Caco-2 (cell line): ENCODE data around the gene WWOX. TPM values are rescaled to one million over a fixed set of nuclear protein-coding genes. Genes with fewer than 3 reads are reported as not detected.

ENCODE experiments used
- BruUV-seq: library from RNA; stranded (reverse); fragments of 400-500 nt; replicated peaks from 2 replicates; lab custom pipeline; 2021; lab: Mats Ljungman, UMichigan
- CTCF ChIA-PET: fragments of 300-600 bp; sonication (Branson Sonifier 250); formaldehyde crosslinking; loops from one replicate; lab custom pipeline; 2022; ENCODE audit warnings: antibody characterized with exemption; lab: Charles Lee
- POLR2A ChIA-PET: fragments of 300-600 bp; sonication (Branson Sonifier 250); formaldehyde crosslinking; loops from one replicate; lab custom pipeline; 2022; ENCODE audit warnings: antibody characterized with exemption; lab: Charles Lee
- DNase-seq, 2 experiments: peaks; one replicate each; pipeline versions ENCODE4 v3.0.0 to v3.0.0-alpha.2; 2020 to 2022
- H3K27me3 ChIP-seq: replicated peaks from 2 replicates; pipeline ENCODE4 v1.6.0; 2011; ENCODE audit warnings: low read length; ENCODE audit not compliant: control insufficient read depth, insufficient read depth
- H3K36me3 ChIP-seq: 2 replicates; pipeline ENCODE4 v1.5.1; 2011; ENCODE audit warnings: low read length; ENCODE audit not compliant: control insufficient read depth, insufficient read depth
- H3K4me1 ChIP-seq: fragments of 250-450 bp; sonication (Bioruptor Pico); 2 replicates; pipeline ENCODE4 v1.5.1; 2020; ENCODE audit warnings: mild to moderate bottlenecking
- H3K4me3 ChIP-seq: 2 replicates; pipeline ENCODE4 v1.5.1; 2011; ENCODE audit warnings: low read depth, mild to moderate bottlenecking, control low read depth, low read length
- H3K9me3 ChIP-seq: fragments of 250-450 bp; sonication (Bioruptor Pico); 2 replicates; pipeline ENCODE4 v1.5.1; 2020; ENCODE audit warnings: mild to moderate bottlenecking, moderate library complexity
- H3K27ac Mint-ChIP-seq: one replicate; pipeline ENCODE4 v1.8.0; 2022; ENCODE audit warnings: mixed read lengths; ENCODE audit not compliant: unreplicated experiment
- H3K27me3 Mint-ChIP-seq: one replicate; pipeline ENCODE4 v1.8.0; 2022; ENCODE audit warnings: mixed read lengths; ENCODE audit not compliant: insufficient read depth, unreplicated experiment
- H3K36me3 Mint-ChIP-seq: one replicate; pipeline ENCODE4 v1.8.0; 2022; ENCODE audit warnings: mild to moderate bottlenecking, mixed read lengths; ENCODE audit not compliant: insufficient read depth, unreplicated experiment
- H3K4me1 Mint-ChIP-seq: one replicate; pipeline ENCODE4 v1.8.0; 2022; ENCODE audit warnings: low read depth, mixed read lengths; ENCODE audit not compliant: unreplicated experiment
- H3K4me3 Mint-ChIP-seq: one replicate; pipeline ENCODE4 v1.8.0; 2022; ENCODE audit warnings: mild to moderate bottlenecking, moderate library complexity, mixed read lengths; ENCODE audit not compliant: unreplicated experiment
- H3K9me3 Mint-ChIP-seq: one replicate; pipeline ENCODE4 v1.8.0; 2022; ENCODE audit warnings: mixed read lengths; ENCODE audit not compliant: unreplicated experiment
- intact Hi-C: fragments of 100-400 bp; cut with micrococcal nuclease; formaldehyde crosslinking; loops from one replicate; pipeline ENCODE4 v1.10.0; 2022; ENCODE audit not compliant: unreplicated experiment
- total RNA-seq: library from RNA; stranded (reverse); gene quantifications from 2 replicates; pipeline ENCODE4 v1.2.3, GENCODE V29; 2022
- TF ChIP-seq, protein P1 (sequence below), 2 experiments: fragments of 200-600 bp in 1 of 2; IDR thresholded peaks; 1 replicate in 1 of 2; 2 replicates in 1 of 2; pipeline versions ENCODE4 v1.5.1 to v1.8.0; 2011 to 2022; ENCODE audit warnings: antibody characterized with exemption in 1 of 2, control low read depth in 1 of 2, inconsistent platforms in 1 of 2, low read depth in 1 of 2, low read length in 1 of 2, mild to moderate bottlenecking in 1 of 2, moderate library complexity in 1 of 2; ENCODE audit not compliant: insufficient read depth in 1 of 2, severe bottlenecking in 1 of 2, unreplicated experiment in 1 of 2

WWOX gene
- total RNA-seq, 1 experiment from 2014 or later, result 45.0 TPM

- Histone ChIP-seq H3K27me3 (no peaks in the 10 kb centered on the region), H3K4me1 (no peaks in the 10 kb centered on the region), H3K4me3 (no peak overlapping the region), H3K9me3 (no peaks in the 10 kb centered on the region; the same call in 1 of the 2 replicates), H3K36me3 (no peaks in the 10 kb centered on the region)
- Mint-ChIP-seq H3K9me3 (no peaks in the 10 kb centered on the region), H3K27ac (no peak overlapping the region), H3K27me3 (no peaks in the 10 kb centered on the region), H3K36me3 (no peaks in the 10 kb centered on the region), H3K4me1 (no peaks in the 10 kb centered on the region), H3K4me3 (no peak overlapping the region)
- intact Hi-C loops, result no loop called here
- ChIA-PET POLR2A (no interaction called here), CTCF (no interaction called here)
- DNase-seq, result no peak
- TF ChIP-seq, protein P1, sequence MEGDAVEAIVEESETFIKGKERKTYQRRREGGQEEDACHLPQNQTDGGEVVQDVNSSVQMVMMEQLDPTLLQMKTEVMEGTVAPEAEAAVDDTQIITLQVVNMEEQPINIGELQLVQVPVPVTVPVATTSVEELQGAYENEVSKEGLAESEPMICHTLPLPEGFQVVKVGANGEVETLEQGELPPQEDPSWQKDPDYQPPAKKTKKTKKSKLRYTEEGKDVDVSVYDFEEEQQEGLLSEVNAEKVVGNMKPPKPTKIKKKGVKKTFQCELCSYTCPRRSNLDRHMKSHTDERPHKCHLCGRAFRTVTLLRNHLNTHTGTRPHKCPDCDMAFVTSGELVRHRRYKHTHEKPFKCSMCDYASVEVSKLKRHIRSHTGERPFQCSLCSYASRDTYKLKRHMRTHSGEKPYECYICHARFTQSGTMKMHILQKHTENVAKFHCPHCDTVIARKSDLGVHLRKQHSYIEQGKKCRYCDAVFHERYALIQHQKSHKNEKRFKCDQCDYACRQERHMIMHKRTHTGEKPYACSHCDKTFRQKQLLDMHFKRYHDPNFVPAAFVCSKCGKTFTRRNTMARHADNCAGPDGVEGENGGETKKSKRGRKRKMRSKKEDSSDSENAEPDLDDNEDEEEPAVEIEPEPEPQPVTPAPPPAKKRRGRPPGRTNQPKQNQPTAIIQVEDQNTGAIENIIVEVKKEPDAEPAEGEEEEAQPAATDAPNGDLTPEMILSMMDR (IDR thresholded peaks at IDR 0.05; ENCODE audit: insufficient read depth in 1 of 2, low read depth in 1 of 2, low read length in 1 of 2, severe bottlenecking in 1 of 2, unreplicated experiment in 1 of 2), result no peak
- no TSS peak for BruUV-seq
These were observed 645.3 kb downstream of the WWOX start for GRCh38 chr16:78744796-78745107.

GRCh38 chr16:78745108-78746019 is 645.9 kb downstream of the WWOX start:
- Mint-ChIP-seq H3K36me3 (no peaks in the 10 kb centered on the region), H3K27me3 (no peaks in the 10 kb centered on the region), H3K4me1 (no peaks in the 10 kb centered on the region), H3K4me3 (no peak overlapping the region), H3K27ac (no peak overlapping the region), H3K9me3 (no peaks in the 10 kb centered on the region)
- Histone ChIP-seq H3K27me3 (no peaks in the 10 kb centered on the region), H3K4me1 (no peaks in the 10 kb centered on the region), H3K4me3 (no peak overlapping the region), H3K9me3 (no peaks in the 10 kb centered on the region; the same call in 1 of the 2 replicates), H3K36me3 (no peaks in the 10 kb centered on the region)
- intact Hi-C loops, result no loop called here
- POLR2A ChIA-PET, result no interaction called here
- no peak for DNase-seq
- TF ChIP-seq, protein P1 (IDR thresholded peaks at IDR 0.05; ENCODE audit: insufficient read depth in 1 of 2, low read depth in 1 of 2, low read length in 1 of 2, severe bottlenecking in 1 of 2, unreplicated experiment in 1 of 2), result no peak
- BruUV-seq, result no TSS peak
- CTCF ChIA-PET, result no interaction called here

DNA sequence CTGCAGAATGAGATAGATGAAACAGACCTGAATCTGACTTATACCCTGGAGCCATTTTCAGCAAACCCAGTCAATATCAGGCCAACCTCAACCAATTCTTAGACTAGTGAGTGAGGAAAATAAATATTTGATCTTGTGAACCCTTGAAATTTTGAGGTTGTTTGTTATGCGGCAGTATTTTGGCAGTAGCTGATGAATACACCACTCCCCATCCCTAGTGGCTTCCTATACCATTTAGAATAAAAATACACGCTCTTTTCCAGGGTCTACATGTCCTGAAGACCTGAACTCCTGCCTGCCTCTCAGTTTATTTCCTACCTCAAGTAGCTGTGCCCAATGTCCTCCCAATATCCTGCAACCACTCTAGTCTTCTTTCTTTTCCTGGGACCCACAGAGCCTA is 647.3 kb downstream of the WWOX start:
- CTCF ChIA-PET, result no interaction called here
- H3K36me3 ChIP-seq, result no peaks in the 10 kb centered on the region
- TF ChIP-seq, protein P1 (IDR thresholded peaks at IDR 0.05; ENCODE audit: insufficient read depth in 1 of 2, low read depth in 1 of 2, low read length in 1 of 2, severe bottlenecking in 1 of 2, unreplicated experiment in 1 of 2), result no peak
- no peaks in the 10 kb centered on the region for H3K27me3 ChIP-seq
- H3K4me3 Mint-ChIP-seq, result no peak overlapping the region
- intact Hi-C loops, result no loop called here
- no peaks in the 10 kb centered on the region for H3K36me3 Mint-ChIP-seq
- no peaks in the 10 kb centered on the region for H3K4me1 ChIP-seq
- no peaks in the 10 kb centered on the region for H3K4me1 Mint-ChIP-seq
- no TSS peak for BruUV-seq
- H3K9me3 Mint-ChIP-seq, result no peaks in the 10 kb centered on the region
- H3K27me3 Mint-ChIP-seq, result no peaks in the 10 kb centered on the region
- no peak overlapping the region for H3K4me3 ChIP-seq
- H3K27ac Mint-ChIP-seq, result no peak overlapping the region
- POLR2A ChIA-PET, result no interaction called here
- H3K9me3 ChIP-seq, result no peaks in the 10 kb centered on the region; the same call in 1 of the 2 replicates
- DNase-seq, result no peak
